Activated CD4-positive, alpha-beta memory T cell treated with anti-CD3 and anti-CD28 coated beads for 36 hours (primary cell): ENCODE measurements around the gene ACKR2. TPM values are rescaled to one million over a fixed set of nuclear protein-coding genes. Genes with fewer than 3 reads are reported as not detected.
"Not testable (repeated sequence)": the region's sequence is repeated elsewhere in the genome, so short reads cannot be mapped to it uniquely, and the experiment has no call there.

Source experiments
- CTCF ChIA-PET: fragments of 350-600 bp; sonication (Branson Sonifier 250); formaldehyde crosslinking; loops from one replicate; lab custom pipeline; 2021; ENCODE audit warnings: antibody characterized with exemption, inconsistent platforms; lab: Charles Lee
- POLR2A ChIA-PET: fragments of 350-600 bp; sonication (Branson Sonifier 250); formaldehyde crosslinking; loops from one replicate; lab custom pipeline; 2021; ENCODE audit warnings: antibody characterized with exemption; lab: Charles Lee
- DNase-seq: peaks from one replicate; pipeline ENCODE4 v3.0.0-alpha.2; 2020
- H3K27ac Mint-ChIP-seq: one replicate; pipeline ENCODE4 v1.8.0; 2021; ENCODE audit warnings: mixed read lengths
- H3K27me3 Mint-ChIP-seq: one replicate; pipeline ENCODE4 v1.8.0; 2021; ENCODE audit warnings: mixed read lengths
- H3K36me3 Mint-ChIP-seq: one replicate; pipeline ENCODE4 v1.8.0; 2021; ENCODE audit warnings: mixed read lengths
- H3K4me1 Mint-ChIP-seq: one replicate; pipeline ENCODE4 v1.8.0; 2021; ENCODE audit warnings: low read depth, mixed read lengths
- H3K4me3 Mint-ChIP-seq: one replicate; pipeline ENCODE4 v1.8.0; 2021; ENCODE audit warnings: mild to moderate bottlenecking, mixed read lengths
- H3K9me3 Mint-ChIP-seq: one replicate; pipeline ENCODE4 v1.8.0; 2021; ENCODE audit warnings: mixed read lengths
- intact Hi-C: fragments of 100-400 bp; cut with micrococcal nuclease; formaldehyde crosslinking; loops from one replicate; pipeline ENCODE4 v1.15.1; 2023
- total RNA-seq, 2 experiments: library from RNA; stranded (reverse); gene quantifications; one replicate each; pipeline ENCODE4 v1.2.3, GENCODE V29; 2021

Gene ACKR2
- total RNA-seq, 2 experiments from 2014 or later = 0.44 to 0.74 TPM

- H3K4me3 Mint-ChIP-seq, H3K27ac Mint-ChIP-seq, POLR2A ChIA-PET, H3K9me3 Mint-ChIP-seq, DNase-seq, H3K36me3 Mint-ChIP-seq, H3K4me1 Mint-ChIP-seq, H3K27me3 Mint-ChIP-seq, intact Hi-C loops: not testable (repeated sequence)
- CTCF ChIA-PET = interaction anchor here (2.9 to 3.4 kb wide), 2 partner anchors 52 to 104 kb away, joined by 16 to 24 read pairs; no protein-coding TSS in a partner anchor
These were observed 74.1 kb downstream of the ACKR2 start for GRCh38 chr3:42883251-42883930.

DNA sequence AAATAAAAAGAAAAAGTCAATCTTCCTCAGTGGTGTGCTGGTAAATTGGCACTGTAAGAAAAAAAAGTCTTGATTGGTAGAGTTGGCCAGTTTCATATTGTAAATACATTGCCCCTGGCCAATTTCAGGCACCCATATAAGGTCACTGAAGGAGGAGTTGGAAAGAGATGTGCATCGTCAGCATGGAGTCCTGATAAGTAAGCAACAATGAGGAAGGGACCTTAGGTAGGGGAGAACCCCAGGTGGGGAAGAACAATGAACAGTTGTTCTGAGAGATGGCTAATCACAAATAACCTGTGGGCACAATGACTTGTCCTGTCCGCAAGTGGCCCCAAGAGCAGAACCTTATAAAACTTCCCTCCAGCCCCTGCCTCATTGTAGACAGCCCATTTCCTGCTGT is 75.1 kb downstream of the ACKR2 start:
- no peaks in the 10 kb centered on the region for H3K9me3 Mint-ChIP-seq
- POLR2A ChIA-PET = interaction anchor here (0.5 kb wide), 1 partner anchor 18 kb away, joined by 5 read pairs; no protein-coding TSS in a partner anchor
- no peaks in the 10 kb centered on the region for H3K36me3 Mint-ChIP-seq
- no peak for DNase-seq
- H3K4me3 Mint-ChIP-seq = no peak overlapping the region
- peaks cover 9% of the 10 kb centered on the region for H3K27me3 Mint-ChIP-seq
- intact Hi-C loops = no loop called here
- H3K27ac Mint-ChIP-seq = no peak overlapping the region
- CTCF ChIA-PET = interaction anchor here (1.1 kb wide), 1 partner anchor 53 kb away, joined by 3 read pairs; no protein-coding TSS in a partner anchor
- peaks cover 10% of the 10 kb centered on the region for H3K4me1 Mint-ChIP-seq

GRCh38 chr3:42886294-42886822 is 77.1 kb downstream of the ACKR2 start:
- Mint-ChIP-seq H3K27me3 (peaks cover 9% of the 10 kb centered on the region), H3K4me3 (no peak overlapping the region), H3K27ac (no peak overlapping the region), H3K4me1 (peaks cover 3% of the 10 kb centered on the region), H3K36me3 (no peaks in the 10 kb centered on the region), H3K9me3 (no peaks in the 10 kb centered on the region)
- intact Hi-C loops = no loop called here
- POLR2A ChIA-PET = no interaction called here
- no peak for DNase-seq
- CTCF ChIA-PET = no interaction called here

- Mint-ChIP-seq H3K4me1 (no peaks in the 10 kb centered on the region), H3K4me3 (no peak overlapping the region), H3K9me3 (no peaks in the 10 kb centered on the region), H3K27ac (no peak overlapping the region), H3K36me3 (no peaks in the 10 kb centered on the region), H3K27me3 (peaks cover 9% of the 10 kb centered on the region)
- ChIA-PET POLR2A (no interaction called here), CTCF (no interaction called here)
- intact Hi-C loops = no loop called here
- no peak for DNase-seq
These were observed 77.8 kb downstream of the ACKR2 start for GRCh38 chr3:42887084-42887483.

GRCh38 chr3:42891042-42891441 is 81.8 kb downstream of the ACKR2 start:
- no peak overlapping the region for H3K27ac Mint-ChIP-seq
- H3K36me3 Mint-ChIP-seq = no peaks in the 10 kb centered on the region
- POLR2A ChIA-PET = no interaction called here
- CTCF ChIA-PET = no interaction called here
- intact Hi-C loops = no loop called here
- no peaks in the 10 kb centered on the region for H3K9me3 Mint-ChIP-seq
- H3K27me3 Mint-ChIP-seq = peaks cover 8% of the 10 kb centered on the region
- H3K4me1 Mint-ChIP-seq = no peaks in the 10 kb centered on the region
- H3K4me3 Mint-ChIP-seq = no peak overlapping the region
- DNase-seq = no peak

DNA sequence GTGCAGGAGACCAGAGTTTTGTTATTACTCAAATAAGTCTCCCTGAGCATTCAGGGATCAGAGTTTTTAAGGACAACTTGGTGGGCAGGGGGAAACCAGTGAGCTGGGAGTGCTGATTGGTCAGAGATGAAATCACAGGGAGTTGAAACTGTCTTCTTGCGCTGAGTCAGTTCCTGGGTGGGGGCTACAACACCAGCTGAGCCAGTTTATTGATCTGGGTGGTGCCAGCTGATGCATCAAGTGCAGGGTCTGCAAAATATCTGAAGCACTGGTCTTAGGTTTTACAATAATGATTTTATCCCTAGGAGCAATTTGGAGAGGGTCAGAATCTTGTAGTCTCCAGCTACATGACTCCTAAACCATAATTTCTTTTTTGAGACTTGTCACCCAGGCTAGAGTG is 82.9 kb downstream of the ACKR2 start:
- DNase-seq = no peak
- Mint-ChIP-seq H3K4me3 (no peak overlapping the region), H3K4me1 (no peaks in the 10 kb centered on the region), H3K27ac (no peak overlapping the region), H3K9me3 (no peaks in the 10 kb centered on the region), H3K36me3 (no peaks in the 10 kb centered on the region), H3K27me3 (peaks cover 8% of the 10 kb centered on the region)
- ChIA-PET POLR2A (no interaction called here), CTCF (no interaction called here)
- intact Hi-C loops = no loop called here

DNA sequence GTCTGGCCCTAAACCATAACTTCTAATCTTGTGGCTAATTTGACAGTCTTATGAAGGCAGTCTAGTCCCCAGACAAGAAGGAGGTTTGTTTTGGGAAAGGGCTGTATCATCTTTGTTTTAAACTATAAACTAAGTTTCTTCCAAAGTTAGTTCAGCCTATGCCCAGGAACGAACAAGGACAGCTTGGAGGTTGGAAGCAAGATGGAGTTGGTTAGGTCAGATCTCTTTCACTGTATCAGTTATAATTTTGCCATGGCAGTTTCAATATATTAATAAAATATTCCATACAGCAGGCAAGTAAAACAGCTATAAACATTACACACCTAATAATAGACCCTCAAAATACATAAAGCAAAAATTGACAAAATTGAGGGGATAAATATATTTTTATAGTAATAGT is 83.6 kb downstream of the ACKR2 start:
- DNase-seq = no peak
- CTCF ChIA-PET = no interaction called here
- POLR2A ChIA-PET = no interaction called here
- Mint-ChIP-seq H3K27ac (no peak overlapping the region), H3K9me3 (no peaks in the 10 kb centered on the region), H3K36me3 (no peaks in the 10 kb centered on the region), H3K4me1 (no peaks in the 10 kb centered on the region), H3K27me3 (peaks cover 5% of the 10 kb centered on the region), H3K4me3 (no peak overlapping the region)
- intact Hi-C loops = no loop called here

DNA sequence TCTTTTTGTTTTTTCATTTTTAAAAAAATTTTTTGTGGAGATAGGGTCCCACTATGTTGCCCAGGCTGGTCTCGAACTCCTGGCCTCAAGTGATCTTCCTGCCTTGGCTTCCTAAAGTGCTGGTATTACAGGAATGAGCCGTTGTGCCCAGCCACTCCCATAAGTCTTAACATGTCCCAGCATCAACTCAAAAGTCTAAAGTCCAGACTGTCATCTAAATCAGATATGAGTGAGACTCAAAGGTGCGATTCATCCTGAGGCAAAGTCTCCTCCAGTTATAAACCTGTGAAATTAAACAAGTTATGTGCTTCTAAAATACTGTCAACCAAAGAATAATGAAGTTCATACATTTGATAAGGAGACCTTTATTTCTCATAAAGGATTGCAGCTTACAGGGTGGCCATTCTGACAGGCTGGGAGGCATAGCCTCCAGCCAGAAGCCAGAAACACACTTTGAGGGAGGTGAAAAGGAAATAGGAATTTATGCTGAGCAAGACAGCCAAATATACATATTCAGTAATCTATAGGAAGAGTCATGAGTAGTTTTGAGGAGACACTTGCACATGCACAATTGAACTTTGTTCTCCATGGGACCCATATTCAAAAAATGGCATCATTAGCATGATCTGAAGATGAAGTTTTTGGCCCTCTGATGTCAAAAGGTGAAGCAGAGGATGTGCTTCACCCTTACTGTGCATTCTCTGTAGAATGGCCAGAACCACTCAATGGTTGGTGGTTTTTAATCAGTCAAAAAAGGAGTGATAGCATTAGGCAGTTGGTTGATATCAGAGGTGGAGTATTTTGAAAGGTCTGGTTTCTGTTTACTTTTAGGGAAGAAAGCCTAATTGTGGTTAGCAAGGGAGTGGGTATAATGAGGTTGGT is 85.7 kb downstream of the ACKR2 start:
- Mint-ChIP-seq H3K4me3 (no peak overlapping the region), H3K4me1 (no peaks in the 10 kb centered on the region), H3K36me3 (no peaks in the 10 kb centered on the region), H3K27ac (no peak overlapping the region), H3K27me3 (peaks cover 1% of the 10 kb centered on the region), H3K9me3 (no peaks in the 10 kb centered on the region)
- CTCF ChIA-PET = no interaction called here
- intact Hi-C loops = no loop called here
- no peak for DNase-seq
- POLR2A ChIA-PET = no interaction called here

DNA sequence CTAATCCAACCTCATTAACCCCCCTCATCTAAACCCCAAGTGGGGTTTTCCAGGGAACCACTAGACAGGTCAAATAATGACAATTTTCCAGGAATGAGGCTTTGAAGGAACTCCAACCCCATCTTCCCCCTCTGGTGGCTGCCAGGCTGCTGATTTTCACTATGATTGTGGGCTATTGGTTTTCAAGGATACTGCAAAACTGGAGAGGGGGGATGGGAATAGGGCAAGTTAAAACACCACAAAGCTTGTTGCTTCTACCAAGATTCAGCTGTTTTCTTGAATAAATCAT is 86.3 kb downstream of the ACKR2 start:
- H3K27me3 Mint-ChIP-seq = peaks cover 1% of the 10 kb centered on the region
- ChIA-PET POLR2A (no interaction called here), CTCF (no interaction called here)
- H3K9me3 Mint-ChIP-seq = no peaks in the 10 kb centered on the region
- H3K4me3 Mint-ChIP-seq = no peak overlapping the region
- H3K4me1 Mint-ChIP-seq = no peaks in the 10 kb centered on the region
- no peaks in the 10 kb centered on the region for H3K36me3 Mint-ChIP-seq
- DNase-seq = no peak
- intact Hi-C loops = no loop called here
- H3K27ac Mint-ChIP-seq = no peak overlapping the region

DNA sequence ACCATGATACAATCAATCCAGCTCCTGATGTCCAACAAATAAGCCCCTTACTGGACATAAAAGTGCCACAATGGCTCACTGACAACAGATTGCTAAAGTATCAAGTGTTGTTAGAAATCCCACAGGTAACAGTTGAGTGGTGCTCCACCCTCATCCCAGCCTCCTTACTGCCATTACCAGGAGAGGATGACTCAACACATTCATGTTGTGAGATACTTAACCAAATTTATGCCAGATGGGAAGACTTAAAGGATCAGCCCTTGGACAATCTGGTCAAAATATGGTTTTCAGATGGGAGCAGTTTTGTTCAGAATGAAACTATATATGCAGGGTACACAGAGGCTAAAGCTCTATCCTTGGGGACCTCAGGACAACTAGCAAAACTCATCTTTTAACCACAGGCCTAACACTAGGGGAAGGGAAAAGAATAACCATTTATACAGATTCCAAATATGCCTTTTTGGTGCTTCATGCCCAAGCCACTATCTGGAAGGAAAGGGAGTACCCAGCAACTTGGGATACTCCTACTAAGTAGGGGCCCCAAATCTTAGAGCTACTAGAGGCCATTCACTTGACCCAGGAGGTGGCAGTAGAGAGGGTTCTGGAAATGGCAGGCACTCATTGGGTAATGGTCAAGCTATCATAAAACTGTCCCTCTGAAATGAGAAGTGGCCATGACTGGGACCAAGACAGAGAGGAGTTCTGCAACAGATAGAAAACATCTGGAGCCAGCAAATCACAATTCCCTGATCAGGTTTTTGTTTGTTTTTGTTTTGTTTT is 89.8 kb downstream of the ACKR2 start:
- no peak overlapping the region for H3K4me3 Mint-ChIP-seq
- H3K27me3 Mint-ChIP-seq = peaks cover 7% of the 10 kb centered on the region
- DNase-seq = no peak
- H3K27ac Mint-ChIP-seq = no peak overlapping the region
- H3K36me3 Mint-ChIP-seq = no peaks in the 10 kb centered on the region
- H3K9me3 Mint-ChIP-seq = peaks cover 7% of the 10 kb centered on the region
- intact Hi-C loops = no loop called here
- H3K4me1 Mint-ChIP-seq = no peaks in the 10 kb centered on the region
- CTCF ChIA-PET = no interaction called here
- POLR2A ChIA-PET = no interaction called here

GRCh38 chr3:42900226-42901072 is 91.2 kb downstream of the ACKR2 start:
- DNase-seq = no peak
- Mint-ChIP-seq H3K27ac (no peak overlapping the region), H3K4me3 (no peak overlapping the region), H3K4me1 (no peaks in the 10 kb centered on the region), H3K27me3 (peaks cover 15% of the 10 kb centered on the region), H3K36me3 (peaks cover 4% of the 10 kb centered on the region), H3K9me3 (peaks cover 13% of the 10 kb centered on the region)
- intact Hi-C loops = no loop called here
- ChIA-PET CTCF (no interaction called here), POLR2A (no interaction called here)
